ENCODE measurements around the gene ANGPTL3.

Gene ANGPTL3

GRCh38 chr1:62628506-62628905, 31.2 kb downstream of the ANGPTL3 start:
- DNase-seq (ENCODE audit: low read depth), result no peak

GRCh38 chr1:62637392-62638105, 40.2 kb downstream of the ANGPTL3 start:
- no peak for DNase-seq (ENCODE audit: low read depth)

GRCh38 chr1:62643283-62643682, 46.0 kb downstream of the ANGPTL3 start:
- DNase-seq (ENCODE audit: low read depth), result no peak

GRCh38 chr1:62652387-62652786, 55.1 kb downstream of the ANGPTL3 start:
- no peak for DNase-seq (ENCODE audit: low read depth)

GRCh38 chr1:62654744-62655143, 57.4 kb downstream of the ANGPTL3 start:
- DNase-seq (ENCODE audit: low read depth), result no peak

Measured in stimulated activated CD8-positive, alpha-beta memory T cell treated with anti-CD3 and anti-CD28 coated beads, Interleukin-12 subunit alpha, Interleukin-12 subunit beta, amount 100 ng/mL, for 4 hours (primary cell).